Stimulated activated naive CD8-positive, alpha-beta T cell treated with anti-CD3 and anti-CD28 coated beads, Interleukin-15, amount 100 ng/mL, for 72 hours (primary cell): ENCODE measurements around the gene OTUD1.

Experiments used
- ATAC-seq: fragments of 150-1000 bp; cut with Tn5 transposase; 2 replicates; pipeline ENCODE4 v1.10.0; 2021; ENCODE audit warnings: mild to moderate bottlenecking, moderate library complexity
- DNase-seq, 2 donors: peaks; one replicate each; pipeline ENCODE4 v3.0.0; 2021 to 2022
- H3K27ac Mint-ChIP-seq, 2 donors: one replicate each; pipeline ENCODE4 v1.8.0; 2022; ENCODE audit warnings: mild to moderate bottlenecking in 2 of 2, mixed read lengths in 2 of 2, moderate library complexity in 2 of 2
- H3K27me3 Mint-ChIP-seq: one replicate; pipeline ENCODE4 v1.8.0; 2022; ENCODE audit warnings: mixed read lengths
- H3K4me1 Mint-ChIP-seq: one replicate; pipeline ENCODE4 v1.8.0; 2022; ENCODE audit warnings: mild to moderate bottlenecking, mixed read lengths
- H3K4me3 Mint-ChIP-seq, 2 donors: one replicate each; pipeline ENCODE4 v1.8.0; 2022; ENCODE audit warnings: mild to moderate bottlenecking in 2 of 2, mixed read lengths in 2 of 2, moderate library complexity in 1 of 2
- H3K9me3 Mint-ChIP-seq, 2 donors: one replicate each; pipeline ENCODE4 v1.8.0; 2022; ENCODE audit warnings: mixed read lengths in 2 of 2

OTUD1 gene

DNA sequence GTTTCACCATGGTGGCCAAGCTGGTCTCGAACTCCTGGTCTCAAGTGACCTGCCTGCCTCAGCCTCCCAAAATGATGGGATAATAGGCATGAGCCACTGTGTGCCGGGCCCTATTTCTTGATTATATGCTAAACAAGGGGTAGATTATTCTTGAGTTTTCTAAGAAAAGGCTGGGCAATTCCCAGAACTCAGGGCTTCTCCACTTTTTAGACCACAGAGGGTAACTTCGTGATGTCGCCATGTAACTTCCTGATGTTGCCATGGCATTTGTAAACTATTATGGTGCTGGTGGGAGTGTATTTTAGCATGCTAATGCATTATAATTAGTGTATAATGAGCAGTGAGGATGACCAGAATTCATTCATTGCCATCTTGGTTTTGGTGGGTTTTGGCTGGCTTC lies 35.8 kb downstream of the OTUD1 start:
- H3K27ac Mint-ChIP-seq: peak overlapping the region in 1 of 2 donors; percentile 28
- no peaks in the 10 kb centered on the region for H3K27me3 Mint-ChIP-seq
- peaks cover 0 to 7% of the 10 kb centered on the region in 2 donors for H3K9me3 Mint-ChIP-seq
- H3K4me3 Mint-ChIP-seq: no peak overlapping the region
- DNase-seq (peak in 1 of 2 donors; percentile 9), ATAC-seq (peak; percentile 37)
- H3K4me1 Mint-ChIP-seq: peaks cover 20% of the 10 kb centered on the region

DNA sequence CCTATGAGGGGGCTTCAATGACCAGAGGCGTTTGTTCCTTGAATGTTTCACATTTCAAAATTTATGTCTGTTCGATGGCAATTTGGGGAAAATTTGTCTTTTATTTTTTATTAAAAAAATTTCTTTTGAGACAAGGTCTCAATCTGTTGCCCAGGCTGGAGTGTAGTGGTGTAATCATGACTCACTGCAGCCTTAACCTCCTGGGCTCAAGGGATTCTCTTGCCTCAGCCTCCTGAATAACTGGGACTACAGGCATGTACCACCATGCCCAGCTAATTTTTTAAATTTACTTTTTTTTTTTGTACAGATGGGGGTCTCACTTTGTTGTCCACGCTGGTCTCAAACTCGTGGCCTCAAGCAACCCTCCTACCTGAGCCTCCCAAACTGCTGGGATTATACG lies 39.7 kb downstream of the OTUD1 start:
- Mint-ChIP-seq H3K4me3 (no peak overlapping the region), H3K27me3 (no peaks in the 10 kb centered on the region), H3K4me1 (peaks cover 11% of the 10 kb centered on the region), H3K27ac (no peak overlapping the region), H3K9me3 (peaks cover 0 to 3% of the 10 kb centered on the region in 2 donors)
- DNase-seq (no peak), ATAC-seq (no peak)

- Mint-ChIP-seq H3K4me1 (peaks cover under 1% of the 10 kb centered on the region), H3K27ac (peak overlapping the region in 1 of 2 donors; percentile 20), H3K27me3 (no peaks in the 10 kb centered on the region), H3K9me3 (no peaks in the 10 kb centered on the region), H3K4me3 (no peak overlapping the region)
- DNase-seq: no peak
- ATAC-seq: no peak
Observed at GRCh38 chr10:23479798-23480473, 41.1 kb downstream of the OTUD1 start.

GRCh38 chr10:23481363-23481961 lies 42.6 kb downstream of the OTUD1 start:
- no peak for ATAC-seq
- H3K27me3 Mint-ChIP-seq: no peaks in the 10 kb centered on the region
- no peak overlapping the region for H3K4me3 Mint-ChIP-seq
- H3K9me3 Mint-ChIP-seq: no peaks in the 10 kb centered on the region
- no peaks in the 10 kb centered on the region for H3K4me1 Mint-ChIP-seq
- H3K27ac Mint-ChIP-seq: no peak overlapping the region
- no peak for DNase-seq

DNA sequence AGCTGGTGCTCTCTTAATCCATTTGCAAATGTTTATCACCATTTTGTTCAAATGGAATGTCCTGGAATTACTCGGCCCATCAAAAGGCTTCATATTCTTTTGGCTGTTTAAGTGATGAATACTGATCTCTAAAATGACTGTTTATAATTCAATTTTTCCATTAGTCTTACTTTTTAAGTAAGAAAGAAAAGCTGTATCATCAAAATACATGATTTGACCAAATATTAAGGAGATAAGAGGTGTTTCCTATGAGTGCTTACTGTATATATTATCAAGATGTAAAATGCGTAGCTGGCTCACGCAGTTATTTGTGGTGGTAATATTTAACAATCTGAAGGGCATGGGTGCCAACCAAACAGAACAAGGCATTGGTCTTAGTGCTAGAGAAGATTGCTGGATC lies 51.2 kb downstream of the OTUD1 start:
- H3K4me3 Mint-ChIP-seq: no peak overlapping the region
- no peak overlapping the region for H3K27ac Mint-ChIP-seq
- no peaks in the 10 kb centered on the region for H3K9me3 Mint-ChIP-seq

More for the DNA sequence above, 51.2 kb downstream of the OTUD1 start:
- H3K4me1 Mint-ChIP-seq: peaks cover 8% of the 10 kb centered on the region
- no peak for DNase-seq
- peaks cover 27% of the 10 kb centered on the region for H3K27me3 Mint-ChIP-seq
- no peak for ATAC-seq
